ENCODE data around the gene TPST1.
"Not testable (repeated sequence)": the region's sequence is repeated elsewhere in the genome, so short reads cannot be mapped to it uniquely, and the experiment has no call there.

Gene TPST1

GRCh38 chr7:66204822-66205740 lies at the start of gene TPST1:
TPST1 (plus strand) TSS chr7:66205334; CDS start chr7:66240426, 35,092 bp downstream.
- DNase-seq: peak; percentile 96 to 98

- not testable (repeated sequence) for DNase-seq
Measured at GRCh38 chr7:66156035-66156434, 49.1 kb upstream of the TPST1 start.

- no peak for DNase-seq
Measured at GRCh38 chr7:66157060-66157459, 48.1 kb upstream of the TPST1 start.

GRCh38 chr7:66162622-66163021 lies 42.5 kb upstream of the TPST1 start:
- no peak for DNase-seq

GRCh38 chr7:66163186-66163610 lies 41.9 kb upstream of the TPST1 start:
- DNase-seq: no peak

- no peak for DNase-seq
Measured at GRCh38 chr7:66164356-66164755, 40.8 kb upstream of the TPST1 start.

- DNase-seq: no peak
Measured at GRCh38 chr7:66167773-66168387, 37.3 kb upstream of the TPST1 start.

- DNase-seq: no peak
Measured at GRCh38 chr7:66169616-66170015, 35.5 kb upstream of the TPST1 start.

- no peak for DNase-seq
Measured at GRCh38 chr7:66170309-66171231, 34.6 kb upstream of the TPST1 start.

GRCh38 chr7:66172536-66173401 lies 32.4 kb upstream of the TPST1 start:
- not testable (repeated sequence) for DNase-seq

GRCh38 chr7:66173856-66174255 lies 31.3 kb upstream of the TPST1 start:
- no peak for DNase-seq

- DNase-seq: not testable (repeated sequence)
Measured at GRCh38 chr7:66175006-66175405, 30.1 kb upstream of the TPST1 start.

- DNase-seq: no peak
Measured at GRCh38 chr7:66176914-66177313, 28.2 kb upstream of the TPST1 start.

GRCh38 chr7:66178258-66178657 lies 26.9 kb upstream of the TPST1 start:
- DNase-seq: no peak

GRCh38 chr7:66181329-66181728 lies 23.8 kb upstream of the TPST1 start:
- DNase-seq: no peak

- no peak for DNase-seq
Measured at GRCh38 chr7:66181845-66182244, 23.3 kb upstream of the TPST1 start.

GRCh38 chr7:66182920-66183319 lies 22.2 kb upstream of the TPST1 start:
- DNase-seq: no peak

- no peak for DNase-seq
Measured at GRCh38 chr7:66183700-66184099, 21.4 kb upstream of the TPST1 start.

GRCh38 chr7:66185680-66186187 lies 19.4 kb upstream of the TPST1 start:
- DNase-seq: no peak

GRCh38 chr7:66186991-66187390 lies 18.1 kb upstream of the TPST1 start:
- no peak for DNase-seq

GRCh38 chr7:66187905-66188304 lies 17.2 kb upstream of the TPST1 start:
- DNase-seq: no peak

GRCh38 chr7:66188645-66189044 lies 16.5 kb upstream of the TPST1 start:
- DNase-seq: no peak
